SK-MEL-5 (cell line): ENCODE results near the gene CCDC92B. TPM values are rescaled to one million over a fixed set of nuclear protein-coding genes. Genes with fewer than 3 reads are reported as not detected.

ENCODE experiments used
- DNase-seq: peaks from one replicate; pipeline ENCODE4 v3.0.0-alpha.2; 2016; ENCODE audit warnings: low read depth, low spot score
- in situ Hi-C: cut with HindIII; loops from 2 replicates; pipeline ENCODE4 v1.10.0; 2016; ENCODE audit warnings: low sequenced_read_pairs, high pct_unique_total_duplicates, low pct_unique_long_range_greater_than_20kb
- total RNA-seq: library from RNA; depleted of rRNA; stranded (reverse); fragments of >200 nt; shearing (Covaris generic); gene quantifications from 2 replicates; pipeline ENCODE4 v1.2.3, GENCODE V29; 2014

CCDC92B gene
- total RNA-seq, 1 experiment from 2014 or later, result 0.58 TPM

- DNase-seq, result no peak
- in situ Hi-C loops, result no loop called here
Measured at GRCh38 chr17:2697611-2698162, 51.8 kb downstream of the CCDC92B start.

GRCh38 chr17:2695961-2696760 lies 53.3 kb downstream of the CCDC92B start:
- no peak for DNase-seq
- in situ Hi-C loops, result no loop called here

GRCh38 chr17:2695243-2695960 lies 54.0 kb downstream of the CCDC92B start:
- DNase-seq, result no peak

GRCh38 chr17:2694381-2695242 lies 54.8 kb downstream of the CCDC92B start:
- in situ Hi-C loops, result no loop called here
- DNase-seq, result no peak

More at GRCh38 chr17:2695243-2695960, 54.0 kb downstream of the CCDC92B start:
- in situ Hi-C loops, result no loop called here

DNA sequence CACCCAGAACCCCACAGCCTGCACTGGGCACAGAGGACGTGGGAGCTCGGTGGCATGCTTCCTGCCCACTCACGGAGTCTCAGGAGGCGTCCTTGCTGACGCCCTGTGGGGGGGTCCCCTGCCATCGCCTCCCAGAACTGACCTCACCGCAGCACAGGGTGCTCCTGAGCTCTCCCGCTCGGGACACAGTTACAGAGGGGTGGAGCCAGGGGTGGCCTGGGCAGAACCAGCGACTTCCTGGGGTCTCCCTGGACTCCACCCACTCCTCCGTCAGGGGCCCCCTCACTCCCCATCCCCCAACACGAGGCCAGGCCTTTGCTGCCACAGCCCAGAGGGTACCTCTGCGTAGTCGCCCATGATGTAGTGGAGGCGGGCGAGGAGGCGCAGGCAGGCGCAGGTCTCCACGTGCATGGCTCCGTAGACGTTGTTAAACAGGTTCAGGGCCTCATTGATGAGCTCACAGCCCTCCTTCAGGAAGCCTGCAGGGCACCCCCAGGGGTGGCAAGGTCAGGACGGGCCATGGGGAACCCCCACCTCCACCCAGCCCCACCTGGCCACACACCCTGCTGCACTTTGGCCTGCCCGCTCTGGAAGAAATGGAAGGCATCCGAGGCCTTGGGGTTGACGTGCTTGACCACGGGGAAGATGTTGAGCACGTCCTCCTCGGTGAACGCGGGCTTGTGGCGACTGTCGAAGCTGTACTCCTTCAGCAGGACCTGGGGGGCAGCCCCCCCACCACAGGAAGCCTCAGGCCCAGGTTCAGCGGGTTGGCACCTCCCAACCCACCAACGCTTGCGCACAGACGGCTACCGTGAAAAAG lies 55.7 kb downstream of the CCDC92B start:
- DNase-seq, result no peak
- in situ Hi-C loops, result no loop called here

- in situ Hi-C loops, result no loop called here
Measured at GRCh38 chr17:2692781-2693135, 56.7 kb downstream of the CCDC92B start.

GRCh38 chr17:2691965-2692780 lies 57.3 kb downstream of the CCDC92B start:
- DNase-seq, result no peak
- in situ Hi-C loops, result no loop called here

More at GRCh38 chr17:2692781-2693135, 56.7 kb downstream of the CCDC92B start:
- DNase-seq, result no peak

DNA sequence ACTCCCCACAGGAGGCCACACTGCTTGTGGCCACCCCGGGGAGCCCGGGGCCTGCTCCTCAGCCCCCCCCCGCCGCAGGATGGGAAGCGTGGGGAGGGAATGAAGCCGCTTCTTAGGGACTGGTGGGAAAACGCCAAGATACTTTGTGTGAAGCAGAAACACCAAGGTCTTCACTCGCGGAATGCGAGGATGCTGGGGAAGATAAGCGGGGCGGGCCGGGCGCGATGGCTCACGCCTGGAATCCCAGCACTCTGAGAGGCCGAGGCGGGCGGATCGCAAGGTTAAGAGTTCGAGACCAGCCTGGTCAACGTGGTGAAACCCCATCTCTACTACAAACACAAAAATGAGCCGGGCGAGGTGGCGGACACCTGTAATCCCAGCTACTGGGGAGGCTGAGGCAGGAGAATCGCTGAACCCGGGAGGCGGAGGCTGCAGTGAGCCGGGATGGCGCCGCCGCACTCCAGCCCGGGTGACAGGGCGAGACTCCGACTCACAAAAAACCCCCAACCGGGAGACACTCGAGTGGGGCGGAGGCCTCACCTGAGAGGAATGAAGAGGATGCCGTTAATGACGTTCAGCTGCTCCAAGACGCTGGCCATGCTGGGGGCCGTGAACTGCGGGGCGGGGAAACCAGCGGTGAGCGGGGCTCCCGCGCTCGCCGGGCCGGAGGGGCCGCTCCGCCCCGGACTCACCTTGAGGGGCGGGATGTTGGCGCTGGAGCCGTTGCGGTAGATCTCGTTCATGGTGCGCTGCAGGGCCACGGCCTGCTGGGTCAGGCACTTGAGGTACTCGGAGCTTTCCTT lies 58.2 kb downstream of the CCDC92B start:
- no peak for DNase-seq
- in situ Hi-C loops, result no loop called here

GRCh38 chr17:2690165-2691068 lies 59.0 kb downstream of the CCDC92B start:
- in situ Hi-C loops, result no loop called here
- DNase-seq, result no peak

DNA sequence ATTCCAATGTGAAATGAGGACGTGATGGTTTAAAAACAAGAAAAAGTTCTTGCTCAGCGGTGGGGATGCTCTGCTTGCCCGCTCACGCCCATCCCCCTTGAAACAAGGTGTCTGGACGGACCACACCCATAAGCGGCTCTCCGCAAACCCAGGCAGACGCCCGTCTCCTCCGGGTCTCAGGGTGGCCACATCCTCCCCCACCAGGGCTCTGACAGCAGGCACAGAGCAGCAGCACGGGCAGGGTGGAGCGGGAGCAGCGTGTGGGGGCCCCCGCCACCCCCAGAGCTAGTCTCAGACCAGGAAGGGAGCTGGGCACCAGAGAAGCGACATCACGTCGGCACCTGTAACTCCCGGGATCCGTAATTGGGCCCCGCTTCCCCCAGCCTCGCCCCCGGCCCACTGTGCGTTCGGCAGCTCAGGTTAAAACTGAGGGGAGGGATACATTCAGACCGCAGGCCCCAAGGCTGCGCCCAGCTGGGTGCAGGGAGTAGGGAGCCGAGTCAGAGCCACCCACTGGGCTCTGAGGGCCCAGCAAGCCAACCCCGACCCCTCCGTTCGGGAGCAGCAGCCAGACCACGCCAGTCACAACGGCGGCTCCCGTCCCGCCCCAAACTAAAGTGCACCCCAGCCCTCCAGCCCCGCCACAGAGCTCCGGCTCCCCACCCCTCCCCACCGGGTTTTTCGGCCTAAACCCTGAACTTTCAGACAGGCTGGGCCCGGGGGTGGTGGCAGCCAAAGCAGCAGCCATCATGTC lies 59.9 kb downstream of the CCDC92B start:
- no peak for DNase-seq
- in situ Hi-C loops, result no loop called here

DNA sequence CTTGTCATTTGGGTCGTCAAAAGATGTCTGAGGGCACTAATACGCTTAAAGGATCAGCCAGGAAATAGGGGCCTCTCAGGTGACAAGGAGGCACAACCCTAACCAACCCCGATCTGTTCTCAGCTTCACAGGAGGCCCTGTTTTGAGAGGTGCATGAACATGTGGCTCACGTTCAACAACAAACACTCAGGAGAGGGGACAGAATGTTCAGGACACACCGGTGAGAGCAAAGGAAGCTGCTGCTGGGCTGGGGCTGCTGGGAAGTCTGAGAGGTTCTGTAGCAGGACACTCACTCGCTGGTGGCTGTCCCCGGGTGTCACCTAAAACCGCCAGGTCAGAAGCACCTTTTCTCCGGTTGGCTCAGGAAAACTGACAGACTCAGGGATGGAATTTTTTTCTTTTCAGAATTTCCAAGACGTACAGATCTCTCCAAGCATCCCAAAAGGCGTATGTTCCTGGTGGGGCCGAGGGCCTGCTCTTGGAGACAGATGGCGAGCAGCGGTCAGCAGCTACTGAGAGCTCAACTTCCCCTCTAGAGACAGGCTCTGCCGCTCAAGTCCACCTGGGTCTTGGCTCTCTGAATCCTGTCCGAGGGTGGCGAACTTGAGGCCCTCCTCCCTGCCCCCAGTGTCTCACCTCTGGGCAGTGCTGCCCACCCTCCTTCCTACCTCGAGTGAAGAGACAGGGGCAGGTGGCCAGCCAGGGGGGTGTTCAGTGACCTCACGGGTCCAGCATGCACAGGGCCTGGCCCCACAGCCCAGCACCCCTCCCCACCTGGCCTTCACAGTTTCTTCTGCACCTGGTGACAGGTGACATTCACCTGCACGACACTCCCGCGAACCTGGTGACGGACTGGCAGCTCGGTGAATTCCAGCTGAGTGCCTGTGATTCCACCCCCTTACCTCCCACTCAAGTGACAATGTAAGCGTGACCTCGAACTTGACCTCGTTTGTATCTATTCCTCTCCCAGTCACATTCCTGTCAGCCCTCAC lies 60.8 kb downstream of the CCDC92B start:
- DNase-seq, result no peak
- in situ Hi-C loops, result no loop called here

GRCh38 chr17:2687074-2687418 lies 62.4 kb downstream of the CCDC92B start:
- in situ Hi-C loops, result no loop called here
- DNase-seq, result no peak

- in situ Hi-C loops, result no loop called here
- no peak for DNase-seq
Measured at GRCh38 chr17:2685696-2686095, 63.8 kb downstream of the CCDC92B start.
